Karpas-422 (cell line): ENCODE data around the gene CNGB1. TPM values are rescaled to one million over a fixed set of nuclear protein-coding genes. Genes with fewer than 3 reads are reported as not detected.

ENCODE experiments used
- DNase-seq: peaks from one replicate; pipeline ENCODE4 v3.0.0-alpha.2; 2015
- H2AFZ ChIP-seq: fragments of 200-600 bp; sonication (generic); 2 replicates; pipeline ENCODE4 v1.6.1; 2014; ENCODE audit warnings: antibody characterized with exemption, low read length, mixed read lengths
- H3K27ac ChIP-seq: fragments of 200-600 bp; sonication (generic); 2 replicates; pipeline ENCODE4 v1.5.1; 2014; ENCODE audit warnings: mild to moderate bottlenecking, low read length, moderate library complexity
- H3K27me3 ChIP-seq: fragments of 200-600 bp; sonication (generic); 2 replicates; pipeline ENCODE4 v1.6.1; 2014; ENCODE audit warnings: low read length, mixed read lengths
- H3K36me3 ChIP-seq: fragments of 200-600 bp; sonication (generic); 2 replicates; pipeline ENCODE4 v1.6.1; 2014; ENCODE audit warnings: low read length, mixed read lengths; ENCODE audit not compliant: insufficient read depth
- H3K4me1 ChIP-seq: fragments of 200-600 bp; sonication (generic); 2 replicates; pipeline ENCODE4 v1.6.1; 2014; ENCODE audit warnings: mild to moderate bottlenecking, low read length, mixed read lengths
- H3K4me2 ChIP-seq: fragments of 200-600 bp; sonication (generic); 2 replicates; pipeline ENCODE4 v1.6.1; 2014; ENCODE audit warnings: low read length, low read depth, mild to moderate bottlenecking; ENCODE audit not compliant: poor library complexity, severe bottlenecking
- H3K4me3 ChIP-seq: fragments of 200-600 bp; sonication (generic); 2 replicates; pipeline ENCODE4 v1.5.1; 2014; ENCODE audit warnings: mild to moderate bottlenecking, antibody characterized with exemption, low read length, mixed read lengths
- H3K79me2 ChIP-seq: fragments of 200-600 bp; sonication (generic); 2 replicates; pipeline ENCODE4 v1.6.1; 2014; ENCODE audit warnings: mild to moderate bottlenecking, low read length, mixed read lengths
- H3K9ac ChIP-seq: fragments of 200-600 bp; sonication (generic); 2 replicates; pipeline ENCODE4 v1.6.0; 2014; ENCODE audit warnings: low read length
- H3K9me2 ChIP-seq: fragments of 200-600 bp; sonication (generic), shearing (Covaris generic); replicated peaks from 2 replicates; pipeline ENCODE4 v1.6.0; 2014; ENCODE audit warnings: mild to moderate bottlenecking, low read length, moderate library complexity; ENCODE audit not compliant: insufficient read depth
- H3K9me3 ChIP-seq: fragments of 300-700, 200-600 bp; sonication (generic); 2 replicates; pipeline ENCODE4 v1.6.1; 2014; ENCODE audit warnings: low read length, mixed read lengths
- H4K20me1 ChIP-seq: fragments of 200-600 bp; sonication (generic); 2 replicates; pipeline ENCODE4 v1.6.1; 2014; ENCODE audit warnings: mild to moderate bottlenecking, antibody characterized with exemption, low read length, low read depth; ENCODE audit not compliant: insufficient read depth
- total RNA-seq: library from RNA; depleted of rRNA; stranded (reverse); fragments of >200 nt; shearing (Covaris generic); gene quantifications from 2 replicates; pipeline ENCODE4 v1.2.3, GENCODE V29; 2014; ENCODE audit warnings: low replicate concordance

CNGB1 gene
- total RNA-seq, 1 experiment from 2014 or later: not detected

DNA sequence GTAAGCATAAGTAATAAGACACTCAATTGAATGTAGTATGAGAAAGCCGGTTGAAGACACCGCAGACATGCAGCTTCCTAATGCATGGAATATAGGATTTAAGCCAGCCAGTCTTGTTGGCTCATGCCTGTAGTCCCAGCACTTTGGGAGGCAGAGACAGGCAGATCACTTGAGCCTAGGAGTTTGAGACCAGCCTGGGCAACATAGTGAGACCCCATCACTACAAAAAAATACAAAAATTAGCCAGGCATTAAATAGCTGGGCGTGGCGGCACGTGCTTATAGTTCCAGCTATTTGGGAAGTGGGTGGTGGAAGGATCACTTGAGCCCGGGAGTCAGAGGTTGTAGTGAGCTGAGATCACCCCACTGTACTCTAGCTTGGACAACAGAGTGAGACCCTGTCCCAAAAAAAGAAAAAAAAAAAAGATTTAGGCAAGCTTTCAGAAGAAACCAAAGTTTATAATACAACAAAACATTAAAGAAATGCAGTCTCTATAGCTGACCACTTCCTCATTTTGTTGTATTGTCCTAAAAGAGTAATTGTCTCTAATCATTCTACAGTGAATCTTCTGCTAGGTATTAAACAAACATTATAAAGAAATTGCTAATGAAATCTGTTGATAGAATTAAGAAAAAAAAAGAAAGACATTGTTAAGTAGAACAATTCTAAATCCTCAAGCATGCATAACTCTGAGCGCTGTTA lies 100.0 kb downstream of the CNGB1 start:
- Histone ChIP-seq H3K36me3 (no peaks in the 10 kb centered on the region), H3K4me3 (no peak overlapping the region), H3K9me3 (no peaks in the 10 kb centered on the region), H3K4me1 (no peaks in the 10 kb centered on the region), H3K4me2 (no peak overlapping the region), H3K27ac (no peak overlapping the region), H3K79me2 (no peaks in the 10 kb centered on the region), H4K20me1 (no peaks in the 10 kb centered on the region), H3K9me2 (no peaks in the 10 kb centered on the region), H3K9ac (no peak overlapping the region), H2AFZ (no peak overlapping the region), H3K27me3 (no peaks in the 10 kb centered on the region)
- DNase-seq: no peak

GRCh38 chr16:57868913-57869520 lies 101.9 kb downstream of the CNGB1 start:
- H4K20me1 ChIP-seq: no peaks in the 10 kb centered on the region
- H3K79me2 ChIP-seq: no peaks in the 10 kb centered on the region
- H3K4me2 ChIP-seq: no peak overlapping the region
- no peaks in the 10 kb centered on the region for H3K4me1 ChIP-seq
- no peak overlapping the region for H3K27ac ChIP-seq
- no peaks in the 10 kb centered on the region for H3K36me3 ChIP-seq
- no peak overlapping the region for H3K4me3 ChIP-seq
- H3K27me3 ChIP-seq: no peaks in the 10 kb centered on the region
- H2AFZ ChIP-seq: no peak overlapping the region
- H3K9me2 ChIP-seq: no peaks in the 10 kb centered on the region
- DNase-seq: no peak
- no peak overlapping the region for H3K9ac ChIP-seq
- no peaks in the 10 kb centered on the region for H3K9me3 ChIP-seq

DNA sequence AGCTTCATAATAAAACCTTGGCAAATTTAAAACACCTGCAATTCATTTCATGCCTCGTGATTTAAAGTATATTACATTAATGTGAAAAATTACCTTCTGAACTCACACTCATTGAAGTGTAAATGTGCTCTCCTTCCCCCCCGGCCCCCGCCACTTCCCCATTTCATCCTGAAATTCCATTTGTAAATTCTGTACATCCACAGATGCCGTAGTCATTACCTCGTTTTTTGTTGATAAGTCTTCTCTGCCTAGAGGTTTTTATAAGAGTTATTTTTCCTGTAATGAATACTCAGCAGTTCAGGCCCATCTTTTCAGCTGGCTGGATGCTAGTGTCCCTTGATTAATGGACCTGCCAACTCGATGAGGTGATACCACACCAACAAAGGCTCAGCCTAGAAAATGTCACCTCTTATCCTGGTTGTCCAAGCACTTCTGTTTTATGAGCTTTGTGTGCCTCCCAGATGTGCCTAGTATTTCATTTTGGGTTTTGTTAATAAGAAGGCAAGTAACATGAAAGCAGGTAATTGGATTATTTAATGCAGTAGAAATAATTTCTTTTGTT lies 103.8 kb downstream of the CNGB1 start:
- H3K9ac ChIP-seq: no peak overlapping the region
- no peak overlapping the region for H2AFZ ChIP-seq
- no peaks in the 10 kb centered on the region for H3K9me3 ChIP-seq
- no peaks in the 10 kb centered on the region for H3K36me3 ChIP-seq
- no peak overlapping the region for H3K27ac ChIP-seq
- no peaks in the 10 kb centered on the region for H3K4me1 ChIP-seq
- H3K27me3 ChIP-seq: no peaks in the 10 kb centered on the region
- H4K20me1 ChIP-seq: no peaks in the 10 kb centered on the region
- H3K4me2 ChIP-seq: no peak overlapping the region
- no peaks in the 10 kb centered on the region for H3K79me2 ChIP-seq
- no peak overlapping the region for H3K4me3 ChIP-seq
- DNase-seq: no peak
- H3K9me2 ChIP-seq: no peaks in the 10 kb centered on the region

DNA sequence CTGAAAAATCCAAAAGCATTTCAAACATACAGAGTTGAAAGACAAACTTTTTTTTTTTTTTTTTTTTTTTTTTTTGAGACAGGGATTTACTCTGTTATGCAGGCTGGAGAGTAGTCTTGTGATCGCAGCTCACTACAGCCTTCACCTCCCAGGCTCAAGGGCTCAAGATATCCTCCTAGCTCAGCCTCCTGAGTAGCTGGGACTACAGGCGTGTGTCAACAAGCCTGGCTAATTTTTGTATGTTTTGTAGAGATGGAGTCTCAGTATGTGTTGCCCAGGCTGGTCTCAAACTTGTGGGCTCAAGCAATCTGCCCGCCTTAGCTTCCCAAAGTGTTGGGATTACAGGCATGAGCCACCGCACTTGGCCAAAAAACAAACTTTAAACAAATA lies 104.4 kb downstream of the CNGB1 start:
- Histone ChIP-seq H3K27me3 (no peaks in the 10 kb centered on the region), H2AFZ (no peak overlapping the region), H3K4me3 (no peak overlapping the region), H3K36me3 (no peaks in the 10 kb centered on the region), H3K9me3 (no peaks in the 10 kb centered on the region), H3K9me2 (no peaks in the 10 kb centered on the region), H3K79me2 (no peaks in the 10 kb centered on the region), H4K20me1 (no peaks in the 10 kb centered on the region), H3K9ac (no peak overlapping the region), H3K4me2 (no peak overlapping the region), H3K27ac (no peak overlapping the region), H3K4me1 (no peaks in the 10 kb centered on the region)
- no peak for DNase-seq

- Histone ChIP-seq H3K36me3 (no peaks in the 10 kb centered on the region), H3K79me2 (no peaks in the 10 kb centered on the region), H4K20me1 (no peaks in the 10 kb centered on the region), H3K27ac (no peak overlapping the region), H3K9me2 (no peaks in the 10 kb centered on the region), H3K4me3 (no peak overlapping the region), H3K4me1 (no peaks in the 10 kb centered on the region), H3K4me2 (no peak overlapping the region), H3K9ac (no peak overlapping the region), H2AFZ (no peak overlapping the region), H3K27me3 (no peaks in the 10 kb centered on the region), H3K9me3 (no peaks in the 10 kb centered on the region)
- no peak for DNase-seq
These were observed 105.0 kb downstream of the CNGB1 start for GRCh38 chr16:57865746-57866528.

DNA sequence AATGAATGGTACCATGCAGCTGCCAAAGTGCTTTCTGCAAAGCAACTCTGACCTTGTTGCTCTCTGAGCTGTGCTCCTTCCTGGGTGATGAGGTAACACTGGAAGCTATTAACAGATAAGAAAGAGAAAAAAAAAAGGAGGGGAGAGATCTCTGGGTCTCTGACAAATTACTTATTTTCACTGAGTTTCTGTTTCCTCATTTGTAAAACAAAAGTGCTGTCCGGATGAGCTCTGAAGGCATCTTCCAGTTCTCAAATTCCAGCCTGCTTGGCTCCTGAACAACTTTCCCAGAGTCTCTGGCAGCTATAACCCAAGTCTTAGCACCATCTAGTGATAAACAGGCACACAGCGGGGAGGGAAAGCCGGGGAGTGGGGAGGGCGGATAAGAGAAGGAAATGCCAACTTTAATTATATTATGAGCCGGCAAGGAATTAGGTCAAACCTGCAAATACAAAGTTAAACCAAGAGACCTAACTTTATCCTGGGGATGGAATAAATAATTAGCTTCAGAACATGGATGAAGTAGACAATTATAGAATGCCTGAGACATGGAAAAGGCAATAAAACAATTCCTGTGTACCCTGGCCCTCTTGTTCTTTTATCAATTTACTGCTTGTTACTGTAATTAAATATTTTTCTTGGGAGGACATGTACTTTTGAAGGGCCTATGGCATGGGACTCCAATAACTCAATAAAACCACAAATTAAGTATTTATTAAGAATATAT lies 107.3 kb downstream of the CNGB1 start:
- Histone ChIP-seq H3K27me3 (no peaks in the 10 kb centered on the region), H3K9me2 (no peaks in the 10 kb centered on the region), H2AFZ (no peak overlapping the region), H3K9ac (no peak overlapping the region), H3K4me3 (no peak overlapping the region), H3K9me3 (no peaks in the 10 kb centered on the region), H4K20me1 (no peaks in the 10 kb centered on the region), H3K4me1 (no peaks in the 10 kb centered on the region), H3K4me2 (no peak overlapping the region), H3K27ac (no peak overlapping the region), H3K36me3 (no peaks in the 10 kb centered on the region), H3K79me2 (no peaks in the 10 kb centered on the region)
- no peak for DNase-seq

GRCh38 chr16:57862698-57863433 lies 108.1 kb downstream of the CNGB1 start:
- H2AFZ ChIP-seq: no peak overlapping the region

More at GRCh38 chr16:57862698-57863433, 108.1 kb downstream of the CNGB1 start:
- Histone ChIP-seq H3K27me3 (no peaks in the 10 kb centered on the region), H3K4me3 (no peak overlapping the region), H3K4me1 (no peaks in the 10 kb centered on the region), H3K79me2 (no peaks in the 10 kb centered on the region), H3K9me3 (no peaks in the 10 kb centered on the region), H4K20me1 (no peaks in the 10 kb centered on the region), H3K9ac (no peak overlapping the region), H3K27ac (no peak overlapping the region), H3K9me2 (no peaks in the 10 kb centered on the region), H3K36me3 (no peaks in the 10 kb centered on the region), H3K4me2 (no peak overlapping the region)
- no peak for DNase-seq
